Sigmoid colon (tissue), 7 donors: ENCODE data around the gene UMPS. TPM values are rescaled to one million over a fixed set of nuclear protein-coding genes. Genes with fewer than 3 reads are reported as not detected.

Experiments
- DNase-seq: peaks from one replicate; pipeline ENCODE4 v3.0.0-alpha.2; 2019
- H3K27ac ChIP-seq, 4 donors: fragments of 200-600 bp; sonication (generic); one replicate each; pipeline ENCODE4 v1.5.1; 2016 to 2019; ENCODE audit warnings: mild to moderate bottlenecking in 1 of 4
- H3K27me3 ChIP-seq, 3 donors: fragments of 200-600 bp; sonication (generic); one replicate each; pipeline ENCODE4 v1.5.1; 2019; ENCODE audit warnings: mild to moderate bottlenecking in 1 of 3
- H3K36me3 ChIP-seq, 4 donors: fragments of 200-600 bp; sonication (generic); one replicate each; pipeline ENCODE4 v1.5.1; 2016 to 2019
- H3K4me1 ChIP-seq, 4 donors: fragments of 200-600 bp; sonication (generic); one replicate each; pipeline ENCODE4 v1.5.1; 2017 to 2019
- H3K4me3 ChIP-seq, 4 donors: fragments of 200-600 bp; sonication (generic); one replicate each; pipeline ENCODE4 v1.5.1; 2017 to 2019; ENCODE audit warnings: mild to moderate bottlenecking in 2 of 4, moderate library complexity in 1 of 4
- H3K9me3 ChIP-seq, 4 donors: fragments of 200-600 bp in 3 of 4; sonication (generic) in 3 of 4; one replicate each; pipeline versions ENCODE4 v1.5.1 to v1.6.1; 2013 to 2019
- EP300 ChIP-seq, 4 donors: sonication (generic); formaldehyde crosslinking; IDR thresholded peaks; one replicate each; pipeline ENCODE4 v1.6.1; 2017; ENCODE audit warnings: antibody characterized with exemption in 4 of 4
- POLR2A ChIP-seq, 2 donors: fragments of 450-650 bp; IDR thresholded peaks; one replicate each; pipeline ENCODE4 v1.6.1; 2016; ENCODE audit warnings: antibody characterized with exemption in 2 of 2, mild to moderate bottlenecking in 2 of 2, moderate library complexity in 2 of 2
- POLR2AphosphoS5 ChIP-seq, 4 donors: sonication (generic); formaldehyde crosslinking; IDR thresholded peaks; one replicate each; pipeline ENCODE4 v1.6.1; 2017; ENCODE audit warnings: antibody characterized with exemption in 4 of 4
- WGBS, 2 donors: extraction: QIAGEN DNeasy Blood & Tissue Kit; methylation state at CpG; one replicate each; pipeline ENCODE4 v1.1.7; 2013; 5-methylcytosine and 5-hydroxymethylcytosine counted together
- intact Hi-C: fragments of 100-400 bp; cut with DNase I; formaldehyde crosslinking; loops from one replicate; pipeline ENCODE4 v1.15.1; 2023
- polyA plus RNA-seq, 3 donors: library from polyadenylated mRNA; stranded (reverse); fragments of 200-250 nt; gene quantifications; one replicate each; pipeline ENCODE4 v1.2.3, GENCODE V29; 2013
- small RNA-seq, 3 donors: library from RNA; depleted of rRNA; stranded (forward); fragments of <200 nt; gene quantifications; one replicate each; pipeline ENCODE3, GENCODE V24; 2016
- total RNA-seq, 4 donors: library from RNA; depleted of rRNA; stranded (reverse); fragments of >200 nt; gene quantifications; one replicate each; pipeline ENCODE4 v1.1.0, GENCODE V29; 2016
- TF ChIP-seq, protein P1 (sequence below), 4 experiments: fragments of 450-650 bp in 3 of 4; fragments of 200-600 bp in 1 of 4; IDR thresholded peaks; one replicate each; pipeline ENCODE4 v1.5.1; 2016 to 2019; ENCODE audit warnings: antibody characterized with exemption in 4 of 4, mild to moderate bottlenecking in 3 of 4, moderate library complexity in 2 of 4
- donor health status: healthy with polysubstance abuse.
- donor health status: Bipolar disorder and iron deficiency.
- donor health status: healthy.

UMPS gene
- total and polyA plus RNA-seq, 7 donors = 16.7 to 25.1 (median 20.3) TPM

- Histone ChIP-seq H3K9me3 (no peaks in the 10 kb centered on the region), H3K4me1 (peaks cover 0 to 33% (median 22%) of the 10 kb centered on the region in 4 donors), H3K4me3 (no peak overlapping the region), H3K27ac (peak overlapping the region; percentile 15 to 77 (median 63)), H3K27me3 (no peaks in the 10 kb centered on the region), H3K36me3 (peaks cover 7 to 36% (median 14%) of the 10 kb centered on the region in 4 donors)
- no peak for TF ChIP-seq EP300 (IDR thresholded peaks at IDR 0.05)
- TF ChIP-seq, protein P1, sequence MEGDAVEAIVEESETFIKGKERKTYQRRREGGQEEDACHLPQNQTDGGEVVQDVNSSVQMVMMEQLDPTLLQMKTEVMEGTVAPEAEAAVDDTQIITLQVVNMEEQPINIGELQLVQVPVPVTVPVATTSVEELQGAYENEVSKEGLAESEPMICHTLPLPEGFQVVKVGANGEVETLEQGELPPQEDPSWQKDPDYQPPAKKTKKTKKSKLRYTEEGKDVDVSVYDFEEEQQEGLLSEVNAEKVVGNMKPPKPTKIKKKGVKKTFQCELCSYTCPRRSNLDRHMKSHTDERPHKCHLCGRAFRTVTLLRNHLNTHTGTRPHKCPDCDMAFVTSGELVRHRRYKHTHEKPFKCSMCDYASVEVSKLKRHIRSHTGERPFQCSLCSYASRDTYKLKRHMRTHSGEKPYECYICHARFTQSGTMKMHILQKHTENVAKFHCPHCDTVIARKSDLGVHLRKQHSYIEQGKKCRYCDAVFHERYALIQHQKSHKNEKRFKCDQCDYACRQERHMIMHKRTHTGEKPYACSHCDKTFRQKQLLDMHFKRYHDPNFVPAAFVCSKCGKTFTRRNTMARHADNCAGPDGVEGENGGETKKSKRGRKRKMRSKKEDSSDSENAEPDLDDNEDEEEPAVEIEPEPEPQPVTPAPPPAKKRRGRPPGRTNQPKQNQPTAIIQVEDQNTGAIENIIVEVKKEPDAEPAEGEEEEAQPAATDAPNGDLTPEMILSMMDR (IDR thresholded peaks at IDR 0.05) = no peak
- no peak for TF ChIP-seq POLR2AphosphoS5 (IDR thresholded peaks at IDR 0.05)
- TF ChIP-seq POLR2A (IDR thresholded peaks at IDR 0.05) = no peak
- WGBS, 2 donors = 65 to 78% methylated on average over 6 of the region's 6 CpGs
- no peak for DNase-seq
- intact Hi-C loops = no loop called here
Measured at GRCh38 chr3:124793054-124793739, 62.9 kb downstream of the UMPS start.

DNA sequence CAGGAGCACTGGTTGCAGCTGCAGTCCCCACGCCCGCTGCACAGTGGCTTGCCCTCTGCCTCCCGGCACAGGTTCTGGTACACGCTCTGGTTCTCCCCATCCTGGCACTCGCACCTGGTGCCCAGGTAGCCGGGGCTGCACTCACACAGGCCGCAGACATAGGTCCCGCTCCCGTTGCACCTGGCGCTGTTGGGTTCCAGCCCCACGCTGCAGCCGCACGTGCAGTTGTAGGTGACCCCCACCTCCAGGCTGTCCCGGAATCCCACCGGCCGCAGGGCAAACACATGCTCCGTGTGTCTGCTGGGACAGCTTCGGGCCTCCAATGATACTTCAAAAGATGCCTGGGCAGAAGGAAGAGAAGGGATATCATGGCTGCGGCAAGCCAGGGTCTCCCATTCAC, 66.2 kb downstream of the UMPS start:
- intact Hi-C loops = no loop called here
- Histone ChIP-seq H3K9me3 (no peaks in the 10 kb centered on the region), H3K36me3 (peaks cover 7 to 36% (median 14%) of the 10 kb centered on the region in 4 donors), H3K27ac (no peak overlapping the region), H3K4me1 (peaks cover 0 to 38% (median 30%) of the 10 kb centered on the region in 4 donors), H3K4me3 (no peak overlapping the region), H3K27me3 (no peaks in the 10 kb centered on the region)
- 94 to 97% methylated on average over 19 of the region's 19 CpGs for WGBS, 2 donors
- DNase-seq = no peak
- no peak for TF ChIP-seq POLR2AphosphoS5 (IDR thresholded peaks at IDR 0.05)
- no peak for TF ChIP-seq EP300 (IDR thresholded peaks at IDR 0.05)
- TF ChIP-seq POLR2A (IDR thresholded peaks at IDR 0.05) = no peak
- TF ChIP-seq, protein P1 (IDR thresholded peaks at IDR 0.05) = no peak

DNA sequence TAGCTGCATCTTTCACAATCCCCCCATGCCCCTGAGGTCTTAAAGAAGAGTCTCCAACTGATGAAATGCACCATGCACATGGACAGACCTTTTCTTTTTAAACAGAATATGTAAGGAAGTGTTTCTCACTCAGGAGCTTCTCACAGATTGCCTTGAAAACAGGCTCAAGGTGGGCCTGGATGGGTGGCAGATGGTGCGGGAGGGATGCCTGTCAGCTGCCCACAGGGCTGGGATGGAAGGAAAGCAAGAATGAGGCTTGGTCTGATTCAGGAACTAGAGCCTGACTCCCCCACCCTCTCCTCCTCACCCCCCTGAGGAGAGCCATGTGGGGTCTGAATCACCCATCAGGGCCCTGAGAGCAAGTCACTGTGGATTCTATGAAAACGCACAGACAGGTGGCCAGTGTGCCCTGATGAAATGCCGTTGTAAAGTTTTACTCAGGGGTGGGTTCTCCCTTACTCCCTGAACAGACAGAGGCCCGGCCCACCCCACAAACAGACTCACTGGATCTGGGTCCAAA, 67.2 kb downstream of the UMPS start:
- no peak for TF ChIP-seq POLR2AphosphoS5 (IDR thresholded peaks at IDR 0.05)
- TF ChIP-seq POLR2A (IDR thresholded peaks at IDR 0.05) = no peak
- no peak for TF ChIP-seq EP300 (IDR thresholded peaks at IDR 0.05)
- TF ChIP-seq, protein P1 (IDR thresholded peaks at IDR 0.05) = no peak
- Histone ChIP-seq H3K36me3 (peaks cover 7 to 36% (median 14%) of the 10 kb centered on the region in 4 donors), H3K27ac (no peak overlapping the region), H3K9me3 (no peaks in the 10 kb centered on the region), H3K27me3 (no peaks in the 10 kb centered on the region), H3K4me3 (no peak overlapping the region), H3K4me1 (peaks cover 0 to 31% (median 22%) of the 10 kb centered on the region in 4 donors)
- intact Hi-C loops = no loop called here
- DNase-seq = no peak
- whole genome bisulfite sequencing, 2 donors = 83 to 94% methylated on average over 4 of the region's 4 CpGs

Small RNAs within 50 kb of the gene (small RNA-seq; reads per million reads assigned to genes)
- 0 reads per million in 3 donors for gene MIR544B

Other genes with a start within 250 kb of the UMPS start
- 100 to 1,000 TPM in 2 of 4 donors, 10 to 100 TPM in 2; 89.2 to 203 (median 125) TPM for gene ITGB5, start 156.9 kb downstream of the UMPS start, total RNA-seq
- 10 to 100 TPM; 15.0 to 27.0 (median 22.7) TPM for gene ITGB5, start 156.9 kb downstream of the UMPS start, polyA plus RNA-seq
- 1 to 10 TPM in 1 of 4 donors, not detected in 3; 1.4 TPM for gene MUC13, start 204.3 kb downstream of the UMPS start, total RNA-seq
- 100 to 1,000 TPM in 2 of 3 donors, 10 to 100 TPM in 1; 81.7 to 440 (median 156) TPM for gene MUC13, start 204.3 kb downstream of the UMPS start, polyA plus RNA-seq